Tibial artery (tissue), 4 donors: ENCODE data around the gene NTM.
A peak's percentile ranks its signal among the peaks of the same experiment; 100 is the strongest.

Experiments used
- DNase-seq, 2 donors: peaks; one replicate each; pipeline ENCODE4 v3.0.0-alpha.2; 2019
- H3K27ac ChIP-seq, 2 donors: fragments of 200-600 bp; sonication (generic) in 1 of 2; 1 replicate in 1 of 2; 2 replicates in 1 of 2; pipeline ENCODE4 v1.5.1; 2018 to 2019; ENCODE audit warnings: mild to moderate bottlenecking in 1 of 2
- H3K27me3 ChIP-seq, 2 donors: fragments of 200-600 bp; sonication (generic) in 1 of 2; one replicate each; pipeline versions ENCODE4 v1.5.1 to v1.6.0; 2016 to 2019
- H3K36me3 ChIP-seq, 3 donors: fragments of 200-600 bp; sonication (generic) in 2 of 3; one replicate each; pipeline ENCODE4 v1.5.1; 2016 to 2019; ENCODE audit warnings: mild to moderate bottlenecking in 2 of 3
- H3K4me1 ChIP-seq, 4 donors: fragments of 200-600 bp; sonication (generic) in 2 of 4; 1 replicate in 3 of 4; 2 replicates in 1 of 4; pipeline ENCODE4 v1.5.1; 2016 to 2019
- H3K4me3 ChIP-seq, 2 donors: fragments of 200-600 bp; sonication (generic) in 1 of 2; 1 replicate in 1 of 2; 2 replicates in 1 of 2; pipeline ENCODE4 v1.5.1; 2018 to 2019; ENCODE audit warnings: mild to moderate bottlenecking in 2 of 2
- H3K9me3 ChIP-seq, 3 donors: fragments of 200-600 bp; sonication (generic) in 1 of 3; one replicate each; pipeline ENCODE4 v1.5.1; 2016 to 2019
- intact Hi-C: fragments of 100-400 bp; cut with DNase I; formaldehyde crosslinking; loops from one replicate; pipeline ENCODE4 v1.15.0; 2023; ENCODE audit warnings: low total_unique reads
- TF ChIP-seq, protein P1 (sequence below), 2 experiments: fragments of 200-600 bp in 1 of 2; fragments of 450-650 bp in 1 of 2; IDR thresholded peaks; one replicate each; pipeline ENCODE4 v1.5.1; 2017 to 2019; ENCODE audit warnings: antibody characterized with exemption in 2 of 2, mild to moderate bottlenecking in 1 of 2, moderate library complexity in 1 of 2

The NTM gene

DNA sequence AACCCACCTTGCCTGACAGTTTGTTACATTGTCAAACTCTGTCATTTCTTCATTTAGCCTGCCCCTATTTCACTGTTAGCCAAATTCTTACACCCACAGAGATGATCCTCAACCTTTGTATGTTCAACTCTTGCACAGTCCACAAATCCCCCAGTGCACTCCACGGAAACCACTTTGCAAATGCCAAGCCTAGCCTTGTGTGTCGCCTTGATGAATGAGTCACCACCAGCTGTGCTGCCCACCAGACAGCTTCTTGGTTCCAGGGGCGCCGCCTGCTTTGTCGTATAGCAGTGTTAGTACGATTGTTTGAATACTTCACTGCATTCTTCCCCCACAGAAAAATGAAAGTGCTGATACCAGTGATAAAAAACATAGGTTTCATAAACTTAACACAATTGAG, 686.3 kb downstream of the NTM start:
- no peaks in the 10 kb centered on the region for H3K4me1 ChIP-seq
- H3K36me3 ChIP-seq: no peaks in the 10 kb centered on the region
- H3K27me3 ChIP-seq: no peaks in the 10 kb centered on the region
- intact Hi-C loops: no loop called here
- no peak overlapping the region for H3K27ac ChIP-seq
- TF ChIP-seq, protein P1, sequence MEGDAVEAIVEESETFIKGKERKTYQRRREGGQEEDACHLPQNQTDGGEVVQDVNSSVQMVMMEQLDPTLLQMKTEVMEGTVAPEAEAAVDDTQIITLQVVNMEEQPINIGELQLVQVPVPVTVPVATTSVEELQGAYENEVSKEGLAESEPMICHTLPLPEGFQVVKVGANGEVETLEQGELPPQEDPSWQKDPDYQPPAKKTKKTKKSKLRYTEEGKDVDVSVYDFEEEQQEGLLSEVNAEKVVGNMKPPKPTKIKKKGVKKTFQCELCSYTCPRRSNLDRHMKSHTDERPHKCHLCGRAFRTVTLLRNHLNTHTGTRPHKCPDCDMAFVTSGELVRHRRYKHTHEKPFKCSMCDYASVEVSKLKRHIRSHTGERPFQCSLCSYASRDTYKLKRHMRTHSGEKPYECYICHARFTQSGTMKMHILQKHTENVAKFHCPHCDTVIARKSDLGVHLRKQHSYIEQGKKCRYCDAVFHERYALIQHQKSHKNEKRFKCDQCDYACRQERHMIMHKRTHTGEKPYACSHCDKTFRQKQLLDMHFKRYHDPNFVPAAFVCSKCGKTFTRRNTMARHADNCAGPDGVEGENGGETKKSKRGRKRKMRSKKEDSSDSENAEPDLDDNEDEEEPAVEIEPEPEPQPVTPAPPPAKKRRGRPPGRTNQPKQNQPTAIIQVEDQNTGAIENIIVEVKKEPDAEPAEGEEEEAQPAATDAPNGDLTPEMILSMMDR (IDR thresholded peaks at IDR 0.05): no peak
- H3K9me3 ChIP-seq: no peaks in the 10 kb centered on the region
- no peak overlapping the region for H3K4me3 ChIP-seq
- DNase-seq: no peak

DNA sequence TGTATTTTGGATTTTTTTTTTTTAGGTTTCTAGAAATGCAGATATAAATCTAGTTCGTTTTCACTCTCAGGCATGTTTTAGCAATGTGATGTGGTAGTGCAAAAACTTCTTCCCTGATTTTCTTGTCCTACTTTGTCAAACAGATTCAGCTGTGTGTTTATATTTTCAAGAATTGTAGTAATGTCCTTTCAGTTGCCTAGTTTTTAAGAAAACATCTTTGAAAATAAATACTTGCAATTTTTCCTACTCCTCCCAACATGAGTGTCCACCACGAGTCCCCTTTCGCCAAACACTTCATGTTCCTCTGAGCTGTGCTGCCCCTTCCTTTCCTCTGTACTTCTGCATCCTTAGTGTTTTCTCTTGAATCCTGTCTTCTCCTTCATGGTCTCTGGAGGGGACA, 686.9 kb downstream of the NTM start:
- DNase-seq: no peak
- H3K27me3 ChIP-seq: no peaks in the 10 kb centered on the region
- H3K9me3 ChIP-seq: no peaks in the 10 kb centered on the region
- TF ChIP-seq, protein P1 (IDR thresholded peaks at IDR 0.05): no peak
- H3K36me3 ChIP-seq: no peaks in the 10 kb centered on the region
- no peaks in the 10 kb centered on the region for H3K4me1 ChIP-seq
- H3K4me3 ChIP-seq: no peak overlapping the region
- intact Hi-C loops: no loop called here
- no peak overlapping the region for H3K27ac ChIP-seq

GRCh38 chr11:132058211-132058772, 687.9 kb downstream of the NTM start:
- Histone ChIP-seq H3K36me3 (no peaks in the 10 kb centered on the region), H3K27me3 (no peaks in the 10 kb centered on the region), H3K4me1 (no peaks in the 10 kb centered on the region), H3K4me3 (no peak overlapping the region), H3K9me3 (no peaks in the 10 kb centered on the region), H3K27ac (no peak overlapping the region)
- intact Hi-C loops: no loop called here
- DNase-seq: peak in 1 of 2 donors; percentile 45
- TF ChIP-seq, protein P1 (IDR thresholded peaks at IDR 0.05): no peak

DNA sequence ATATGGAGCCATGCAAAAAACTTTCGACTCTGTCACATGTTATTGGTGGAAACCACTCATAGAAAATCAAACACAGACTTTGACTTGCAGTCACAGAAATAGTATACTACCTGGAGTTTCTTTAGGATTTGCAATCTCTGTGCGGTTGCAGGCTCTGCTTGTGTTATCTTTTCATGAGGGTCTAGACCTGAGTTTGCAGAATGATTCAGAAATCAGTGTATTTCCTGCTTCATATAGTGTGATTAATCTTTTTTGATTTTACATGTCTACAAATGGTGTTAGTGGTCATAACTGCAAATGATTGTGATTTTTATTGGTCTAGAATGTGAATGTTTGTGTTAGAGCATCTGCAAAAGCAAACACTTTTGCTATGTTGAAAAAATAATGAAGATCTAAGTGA, 690.2 kb downstream of the NTM start:
- Histone ChIP-seq H3K9me3 (no peaks in the 10 kb centered on the region), H3K36me3 (no peaks in the 10 kb centered on the region), H3K27me3 (no peaks in the 10 kb centered on the region), H3K4me3 (no peak overlapping the region), H3K4me1 (no peaks in the 10 kb centered on the region), H3K27ac (no peak overlapping the region)
- intact Hi-C loops: no loop called here
- TF ChIP-seq, protein P1 (IDR thresholded peaks at IDR 0.05): no peak
- DNase-seq: no peak

DNA sequence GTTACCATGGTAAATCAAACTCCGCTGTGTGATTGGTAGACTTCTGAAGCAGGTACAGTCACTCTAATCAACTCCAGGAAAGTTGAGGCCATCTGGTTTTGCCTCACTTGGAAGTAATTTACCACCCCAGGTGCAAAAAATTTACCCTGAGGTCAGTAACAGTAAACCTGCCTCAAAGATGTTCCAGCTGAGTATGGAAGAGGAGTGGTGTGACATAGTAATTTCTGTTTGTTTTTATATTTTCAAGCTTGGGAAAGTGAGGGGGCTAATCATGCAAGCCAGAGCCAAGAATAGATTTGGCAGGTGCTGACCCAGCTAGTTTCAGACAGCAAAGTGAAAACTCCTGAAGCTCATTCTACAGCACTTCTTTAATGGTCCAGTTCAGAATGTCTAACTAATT, 691.6 kb downstream of the NTM start:
- no peaks in the 10 kb centered on the region for H3K36me3 ChIP-seq
- H3K27me3 ChIP-seq: no peaks in the 10 kb centered on the region
- TF ChIP-seq, protein P1 (IDR thresholded peaks at IDR 0.05): no peak
- no peaks in the 10 kb centered on the region for H3K9me3 ChIP-seq
- H3K4me1 ChIP-seq: no peaks in the 10 kb centered on the region
- H3K27ac ChIP-seq: no peak overlapping the region
- H3K4me3 ChIP-seq: no peak overlapping the region
- no peak for DNase-seq
- intact Hi-C loops: no loop called here

- H3K9me3 ChIP-seq: no peaks in the 10 kb centered on the region
- no peaks in the 10 kb centered on the region for H3K36me3 ChIP-seq
- no peaks in the 10 kb centered on the region for H3K27me3 ChIP-seq
- TF ChIP-seq, protein P1 (IDR thresholded peaks at IDR 0.05): no peak
- H3K27ac ChIP-seq: no peak overlapping the region
- H3K4me3 ChIP-seq: no peak overlapping the region
- DNase-seq: no peak
- intact Hi-C loops: no loop called here
- H3K4me1 ChIP-seq: no peaks in the 10 kb centered on the region
These were observed 692.1 kb downstream of the NTM start for GRCh38 chr11:132062541-132062940.
